HG02623 (cell line): ENCODE results near the gene RNF31.

Source experiments
- ATAC-seq: cut with Tn5 transposase; IDR thresholded peaks from one replicate; pipeline ENCODE4 v1.9.1; 2021; ENCODE audit warnings: moderate library complexity; ENCODE audit not compliant: unreplicated experiment

The RNF31 gene

GRCh38 chr14:24181371-24182077 is 34.2 kb downstream of the RNF31 start:
- no peak for ATAC-seq

- ATAC-seq: no peak
Observed at GRCh38 chr14:24182110-24182882, 35.0 kb downstream of the RNF31 start.

GRCh38 chr14:24183014-24183481 is 35.8 kb downstream of the RNF31 start:
- no peak for ATAC-seq

- ATAC-seq: no peak
Observed at GRCh38 chr14:24184104-24184970, 37.0 kb downstream of the RNF31 start.

GRCh38 chr14:24185026-24185425 is 37.7 kb downstream of the RNF31 start:
- no peak for ATAC-seq

- ATAC-seq: no peak
Observed at GRCh38 chr14:24185741-24186140, 38.4 kb downstream of the RNF31 start.

GRCh38 chr14:24186831-24187538 is 39.7 kb downstream of the RNF31 start:
- no peak for ATAC-seq

- ATAC-seq: no peak
Observed at GRCh38 chr14:24187539-24187915, 40.2 kb downstream of the RNF31 start.

GRCh38 chr14:24188251-24189058 is 41.2 kb downstream of the RNF31 start, which contains the start of gene IPO4:
TSS of gene IPO4 (minus strand) at chr14:24188816. CDS start at chr14:24188787, 29 bp downstream.
- ATAC-seq: peak; percentile 81

- no peak for ATAC-seq
Observed at GRCh38 chr14:24189059-24189375, 41.7 kb downstream of the RNF31 start.

- no peak for ATAC-seq
Observed at GRCh38 chr14:24189460-24189859, 42.2 kb downstream of the RNF31 start.

GRCh38 chr14:24190416-24190815 is 43.1 kb downstream of the RNF31 start:
- no peak for ATAC-seq

GRCh38 chr14:24192933-24193332 is 45.6 kb downstream of the RNF31 start:
- no peak for ATAC-seq

- no peak for ATAC-seq
Observed at GRCh38 chr14:24194186-24194872, 47.0 kb downstream of the RNF31 start.

- no peak for ATAC-seq
Observed at GRCh38 chr14:24194873-24195185, 47.5 kb downstream of the RNF31 start.

- ATAC-seq: peak; percentile 75
Observed at GRCh38 chr14:24195186-24196070, 48.1 kb downstream of the RNF31 start, which contains the start of gene TM9SF1. TSS of gene TM9SF1 (minus strand) at chr14:24195441. CDS start at chr14:24195019, 422 bp downstream.

- no peak for ATAC-seq
Observed at GRCh38 chr14:24196071-24197055, 49.1 kb downstream of the RNF31 start.
